Natural killer cell (primary cell): ENCODE measurements around the gene UFD1. TPM values are rescaled to one million over a fixed set of nuclear protein-coding genes. Genes with fewer than 3 reads are reported as not detected.

ENCODE experiments used
- ATAC-seq, 3 donors: fragments of 150-1000 bp in 2 of 3; fragments of 200-7000 bp in 1 of 3; cut with Tn5 transposase; 1 replicate in 1 of 3; 2 replicates in 2 of 3; pipeline ENCODE4 v1.10.0; 2021; ENCODE audit warnings: mild to moderate bottlenecking in 2 of 3, moderate library complexity in 2 of 3
- DNase-seq, 2 donors: peaks; one replicate each; pipeline versions ENCODE4 v3.0.0 to v3.0.0-alpha.2; 2013 to 2021; ENCODE audit warnings: mixed read lengths in 1 of 2
- H3K27ac ChIP-seq: one replicate; pipeline ENCODE4 v1.5.1; 2013; ENCODE audit warnings: mild to moderate bottlenecking, low read length
- H3K27me3 ChIP-seq: one replicate; pipeline ENCODE4 v1.6.1; 2013; ENCODE audit warnings: low read length; ENCODE audit not compliant: control insufficient read depth, insufficient read depth
- H3K36me3 ChIP-seq: one replicate; pipeline ENCODE4 v1.6.1; 2013; ENCODE audit warnings: low read length; ENCODE audit not compliant: control insufficient read depth, insufficient read depth
- H3K4me1 ChIP-seq: one replicate; pipeline ENCODE4 v1.6.1; 2013; ENCODE audit warnings: low read length; ENCODE audit not compliant: control insufficient read depth, insufficient read depth
- H3K4me3 ChIP-seq: one replicate; pipeline ENCODE4 v1.5.1; 2013; ENCODE audit warnings: low read length
- H3K9me3 ChIP-seq: one replicate; pipeline ENCODE4 v1.6.1; 2013; ENCODE audit warnings: low read length; ENCODE audit not compliant: control insufficient read depth, insufficient read depth
- H3K27ac Mint-ChIP-seq, 2 donors: one replicate each; pipeline ENCODE4 v1.8.0; 2022; ENCODE audit warnings: mild to moderate bottlenecking in 2 of 2, mixed read lengths in 2 of 2, moderate library complexity in 1 of 2
- H3K27me3 Mint-ChIP-seq, 2 donors: one replicate each; pipeline ENCODE4 v1.8.0; 2022; ENCODE audit warnings: low read depth in 2 of 2, mixed read lengths in 2 of 2
- H3K36me3 Mint-ChIP-seq: one replicate; pipeline ENCODE4 v1.8.0; 2022; ENCODE audit warnings: mixed read lengths
- H3K4me1 Mint-ChIP-seq, 2 donors: one replicate each; pipeline ENCODE4 v1.8.0; 2022; ENCODE audit warnings: mixed read lengths in 2 of 2
- H3K4me3 Mint-ChIP-seq: one replicate; pipeline ENCODE4 v1.8.0; 2022; ENCODE audit warnings: mild to moderate bottlenecking, moderate library complexity, mixed read lengths
- H3K9me3 Mint-ChIP-seq, 2 donors: one replicate each; pipeline ENCODE4 v1.8.0; 2022; ENCODE audit warnings: mixed read lengths in 2 of 2
- CTCF ChIP-seq: fragments of 200-600 bp; IDR thresholded peaks from one replicate; pipeline ENCODE4 v1.8.0; 2022; ENCODE audit warnings: antibody characterized with exemption
- WGBS: methylation state at CpG from one replicate; pipeline ENCODE4 v1.1.7; 2013; ENCODE audit warnings: missing lambda C conversion rate; ENCODE audit not compliant: insufficient coverage; 5-methylcytosine and 5-hydroxymethylcytosine counted together
- intact Hi-C: fragments of 100-400 bp; cut with micrococcal nuclease; formaldehyde crosslinking; loops from one replicate; pipeline ENCODE4 v1.14.2; 2022
- total RNA-seq, 4 donors: library from RNA; stranded (reverse); fragments of 120-200 nt in 1 of 4; gene quantifications; one replicate each; pipeline versions ENCODE4 v1.2.3 to v1.2.4, GENCODE V29; 2013 to 2022

Gene UFD1
- total RNA-seq, 3 donors from 2014 or later (not counting 1 experiment from before 2014, with no cell fraction given): 73.8 to 101 (median 77.8) TPM

GRCh38 chr22:19456541-19456940 is 22.5 kb downstream of the UFD1 start:
- H3K4me1 Mint-ChIP-seq: peaks cover 0 to 4% of the 10 kb centered on the region in 2 donors
- Histone ChIP-seq H3K4me1 (no peaks in the 10 kb centered on the region), H3K27ac (no peak overlapping the region), H3K4me3 (no peak overlapping the region), H3K36me3 (peaks cover 54% of the 10 kb centered on the region), H3K9me3 (no peaks in the 10 kb centered on the region), H3K27me3 (no peaks in the 10 kb centered on the region)
- 99% methylated on average over 10 of the region's 10 CpGs for whole genome bisulfite sequencing
- TF ChIP-seq CTCF: no peak
- no peaks in the 10 kb centered on the region for H3K9me3 Mint-ChIP-seq
- no peak for ATAC-seq
- H3K27me3 Mint-ChIP-seq: no peaks in the 10 kb centered on the region
- H3K36me3 Mint-ChIP-seq: peaks cover 14% of the 10 kb centered on the region
- no peak overlapping the region for H3K27ac Mint-ChIP-seq
- no peak overlapping the region for H3K4me3 Mint-ChIP-seq
- DNase-seq: no peak
- intact Hi-C loops: no loop called here

DNA sequence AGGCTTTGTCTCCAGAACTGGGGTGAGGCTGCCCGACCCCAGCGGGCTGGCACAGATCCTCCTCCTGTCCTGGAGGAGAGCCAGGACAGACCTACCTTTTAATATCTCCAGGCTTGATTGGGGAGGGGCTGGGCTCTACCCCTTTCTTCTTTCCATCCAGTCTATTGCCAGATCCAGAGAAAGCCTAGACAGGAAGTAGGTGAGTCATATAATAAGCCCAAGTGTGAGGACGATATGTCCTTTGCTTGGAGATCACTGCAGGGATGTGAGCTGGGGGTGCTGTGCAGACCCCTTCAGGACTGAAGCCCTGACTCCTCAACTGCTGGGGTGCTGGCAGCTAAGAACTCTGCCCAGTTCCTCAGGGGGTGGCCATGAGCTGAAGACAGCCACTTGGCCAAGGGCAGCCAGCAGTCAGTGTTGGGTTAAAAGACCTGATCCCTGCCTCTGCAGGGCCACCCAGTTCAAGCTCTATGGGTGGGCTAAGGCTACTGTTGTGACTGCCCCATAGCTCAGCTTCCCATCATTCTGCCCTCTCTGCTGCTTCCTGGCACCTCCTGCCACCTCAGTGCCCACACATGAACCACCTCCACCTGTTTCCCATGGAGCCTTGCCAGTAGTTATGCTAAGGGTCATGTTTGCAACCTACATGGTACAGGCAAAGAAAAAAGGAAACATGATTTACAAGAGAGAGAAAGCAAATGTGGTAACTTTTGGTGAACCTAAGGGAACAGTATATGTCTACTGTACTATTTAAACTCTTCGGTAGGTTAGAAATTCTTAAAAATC is 23.2 kb downstream of the UFD1 start:
- no peak overlapping the region for H3K27ac Mint-ChIP-seq
- H3K4me3 Mint-ChIP-seq: no peak overlapping the region
- no peaks in the 10 kb centered on the region for H3K4me1 ChIP-seq
- H3K36me3 ChIP-seq: peaks cover 50% of the 10 kb centered on the region
- no peaks in the 10 kb centered on the region for H3K9me3 ChIP-seq
- H3K36me3 Mint-ChIP-seq: peaks cover 14% of the 10 kb centered on the region
- H3K27me3 Mint-ChIP-seq: no peaks in the 10 kb centered on the region
- H3K4me3 ChIP-seq: no peak overlapping the region
- intact Hi-C loops: no loop called here
- DNase-seq: no peak
- H3K9me3 Mint-ChIP-seq: no peaks in the 10 kb centered on the region
- peak in 1 of 3 donors; percentile 24 for ATAC-seq
- H3K27ac ChIP-seq: no peak overlapping the region
- TF ChIP-seq CTCF: no peak
- H3K4me1 Mint-ChIP-seq: peaks cover 0 to 4% of the 10 kb centered on the region in 2 donors
- 93% methylated on average over 4 of the region's 4 CpGs for WGBS
- H3K27me3 ChIP-seq: no peaks in the 10 kb centered on the region

DNA sequence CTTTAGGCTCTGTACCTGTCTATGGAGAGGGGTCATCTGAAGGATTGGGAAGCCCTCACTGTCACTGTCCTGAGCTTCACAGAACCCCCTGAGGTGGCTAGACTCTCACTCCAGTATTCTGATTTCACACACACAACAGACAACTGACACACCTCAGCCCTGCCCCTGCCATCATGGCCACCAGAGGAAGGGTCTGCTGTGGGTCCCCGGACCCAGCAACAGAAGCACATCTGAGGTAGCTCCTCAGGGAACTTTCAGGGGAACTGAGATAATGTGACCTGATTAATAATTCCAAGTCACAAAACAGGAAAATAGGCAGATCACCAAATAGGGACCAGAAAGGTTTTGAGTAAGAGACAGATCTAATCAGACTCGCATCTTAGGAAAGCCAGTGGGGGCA is 24.0 kb downstream of the UFD1 start:
- Histone ChIP-seq H3K27me3 (no peaks in the 10 kb centered on the region), H3K4me1 (no peaks in the 10 kb centered on the region), H3K4me3 (no peak overlapping the region), H3K27ac (no peak overlapping the region), H3K36me3 (peaks cover 48% of the 10 kb centered on the region), H3K9me3 (no peaks in the 10 kb centered on the region)
- Mint-ChIP-seq H3K4me3 (no peak overlapping the region), H3K4me1 (peaks cover 0 to 4% of the 10 kb centered on the region in 2 donors), H3K27me3 (no peaks in the 10 kb centered on the region), H3K36me3 (peaks cover 14% of the 10 kb centered on the region), H3K9me3 (no peaks in the 10 kb centered on the region), H3K27ac (no peak overlapping the region)
- TF ChIP-seq CTCF: no peak
- ATAC-seq (no peak), DNase-seq (no peak)
- 98% methylated on average over 2 of the region's 2 CpGs for WGBS
- intact Hi-C loops: no loop called here

DNA sequence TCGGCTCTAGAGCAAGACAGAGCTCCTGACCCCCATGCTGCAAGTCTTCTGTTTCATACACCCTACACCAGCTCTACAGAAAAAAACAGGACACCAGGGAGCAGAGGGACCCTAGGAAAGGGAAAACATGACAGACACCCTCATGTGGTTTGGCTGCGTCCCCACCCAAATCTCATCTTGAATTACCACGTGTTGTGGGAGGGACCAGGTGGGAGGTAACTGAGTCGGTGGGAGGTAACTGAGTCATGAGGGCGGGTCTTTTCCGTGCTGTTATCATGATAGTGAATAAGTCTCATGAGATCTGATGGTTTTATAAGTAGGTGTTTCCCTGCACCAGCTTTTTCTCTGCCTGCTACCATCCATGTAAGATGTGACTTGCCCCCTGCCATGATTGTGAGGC is 24.8 kb downstream of the UFD1 start:
- 84% methylated on average over 6 of the region's 6 CpGs for WGBS
- Histone ChIP-seq H3K36me3 (peaks cover 47% of the 10 kb centered on the region), H3K27me3 (no peaks in the 10 kb centered on the region), H3K4me3 (no peak overlapping the region), H3K27ac (no peak overlapping the region), H3K4me1 (no peaks in the 10 kb centered on the region), H3K9me3 (no peaks in the 10 kb centered on the region)
- peaks cover 14% of the 10 kb centered on the region for H3K36me3 Mint-ChIP-seq
- H3K4me3 Mint-ChIP-seq: no peak overlapping the region
- no peaks in the 10 kb centered on the region for H3K9me3 Mint-ChIP-seq
- intact Hi-C loops: no loop called here
- TF ChIP-seq CTCF: no peak
- H3K27me3 Mint-ChIP-seq: no peaks in the 10 kb centered on the region
- H3K27ac Mint-ChIP-seq: no peak overlapping the region
- no peak for ATAC-seq
- peaks cover 0 to 4% of the 10 kb centered on the region in 2 donors for H3K4me1 Mint-ChIP-seq
- DNase-seq: no peak
